ENCODE measurements around the gene CDC14B.

CDC14B gene

DNA sequence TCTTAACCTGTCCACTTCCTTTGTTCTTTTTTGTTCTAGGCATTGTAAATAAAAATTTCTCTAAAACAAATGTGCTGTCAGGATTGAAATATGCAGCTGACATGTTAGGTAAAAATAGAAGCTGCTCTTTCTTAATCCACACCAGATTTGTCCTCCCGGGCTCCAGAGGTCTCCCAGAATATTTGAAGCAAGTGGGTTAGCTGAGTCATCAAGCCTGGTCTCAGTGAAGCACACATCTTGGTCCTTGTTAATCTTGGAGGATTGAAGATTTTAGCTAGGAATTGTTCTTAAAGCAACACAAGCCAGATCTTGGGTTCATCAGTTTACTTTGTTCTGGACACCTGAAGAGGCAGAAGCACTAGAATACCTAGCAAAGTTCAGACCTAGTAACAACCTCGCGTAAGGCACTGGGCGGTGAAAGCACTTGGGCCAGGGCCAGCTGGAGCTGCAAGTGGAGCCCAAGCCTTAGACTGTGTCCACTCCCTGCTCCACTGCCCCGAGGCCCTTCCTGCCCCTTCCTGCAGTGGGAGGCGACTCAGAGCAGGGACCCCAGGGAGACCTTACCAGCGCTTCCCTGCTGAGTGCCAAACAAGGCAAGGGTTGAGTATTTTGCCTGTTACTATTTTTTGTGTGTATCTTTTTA, 133.1 kb downstream of the CDC14B start:
- TF ChIP-seq, protein P1, sequence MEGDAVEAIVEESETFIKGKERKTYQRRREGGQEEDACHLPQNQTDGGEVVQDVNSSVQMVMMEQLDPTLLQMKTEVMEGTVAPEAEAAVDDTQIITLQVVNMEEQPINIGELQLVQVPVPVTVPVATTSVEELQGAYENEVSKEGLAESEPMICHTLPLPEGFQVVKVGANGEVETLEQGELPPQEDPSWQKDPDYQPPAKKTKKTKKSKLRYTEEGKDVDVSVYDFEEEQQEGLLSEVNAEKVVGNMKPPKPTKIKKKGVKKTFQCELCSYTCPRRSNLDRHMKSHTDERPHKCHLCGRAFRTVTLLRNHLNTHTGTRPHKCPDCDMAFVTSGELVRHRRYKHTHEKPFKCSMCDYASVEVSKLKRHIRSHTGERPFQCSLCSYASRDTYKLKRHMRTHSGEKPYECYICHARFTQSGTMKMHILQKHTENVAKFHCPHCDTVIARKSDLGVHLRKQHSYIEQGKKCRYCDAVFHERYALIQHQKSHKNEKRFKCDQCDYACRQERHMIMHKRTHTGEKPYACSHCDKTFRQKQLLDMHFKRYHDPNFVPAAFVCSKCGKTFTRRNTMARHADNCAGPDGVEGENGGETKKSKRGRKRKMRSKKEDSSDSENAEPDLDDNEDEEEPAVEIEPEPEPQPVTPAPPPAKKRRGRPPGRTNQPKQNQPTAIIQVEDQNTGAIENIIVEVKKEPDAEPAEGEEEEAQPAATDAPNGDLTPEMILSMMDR (IDR thresholded peaks at IDR 0.05; ENCODE audit: extremely low read depth, missing control alignments): no peak

DNA sequence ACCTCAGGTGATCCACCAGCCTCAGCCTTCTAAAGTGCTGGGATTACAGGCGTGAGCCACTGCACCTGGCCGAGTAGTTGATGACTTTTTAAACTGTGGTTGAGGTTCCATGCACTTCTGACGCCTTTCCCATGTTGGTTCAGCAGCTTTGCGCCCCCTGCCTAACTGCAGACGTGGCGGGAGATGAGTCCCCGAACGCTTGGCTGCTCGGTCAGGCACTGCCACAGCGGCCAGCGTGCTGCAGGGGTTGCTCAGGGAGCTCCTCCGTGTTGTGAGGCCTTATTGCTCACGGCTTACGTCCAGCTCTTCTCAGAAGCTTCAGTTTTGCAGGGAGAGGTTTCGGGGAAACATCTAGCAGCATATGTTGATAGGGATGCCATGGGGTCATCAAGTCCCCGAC, 134.4 kb downstream of the CDC14B start:
- DNase-seq (ENCODE audit: low spot score): no peak
- TF ChIP-seq, protein P1 (IDR thresholded peaks at IDR 0.05; ENCODE audit: extremely low read depth, missing control alignments): no peak

More for the DNA sequence above, 133.1 kb downstream of the CDC14B start:
- no peak for DNase-seq (ENCODE audit: low spot score)

DNA sequence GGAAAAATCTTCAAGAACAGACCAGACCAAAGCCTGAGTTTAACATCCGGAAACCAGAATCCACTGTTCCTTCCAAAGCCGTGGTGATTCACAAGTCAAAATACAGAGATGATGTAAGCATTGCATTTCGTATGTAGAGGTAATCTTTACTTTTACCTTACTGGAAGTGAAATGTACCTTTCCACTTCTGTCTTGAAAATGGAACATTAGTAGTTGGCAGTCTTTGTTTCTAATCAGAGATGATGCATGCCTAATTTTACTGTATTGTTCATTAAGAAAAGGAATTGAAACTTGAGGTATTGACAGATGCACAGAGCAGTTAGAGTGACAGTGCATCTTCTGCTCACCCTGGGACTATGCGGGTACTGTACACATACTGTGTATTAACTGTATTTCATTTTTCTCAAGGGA, 135.1 kb downstream of the CDC14B start:
- TF ChIP-seq, protein P1 (IDR thresholded peaks at IDR 0.05; ENCODE audit: extremely low read depth, missing control alignments): no peak
- DNase-seq (ENCODE audit: low spot score): peak; percentile 73

DNA sequence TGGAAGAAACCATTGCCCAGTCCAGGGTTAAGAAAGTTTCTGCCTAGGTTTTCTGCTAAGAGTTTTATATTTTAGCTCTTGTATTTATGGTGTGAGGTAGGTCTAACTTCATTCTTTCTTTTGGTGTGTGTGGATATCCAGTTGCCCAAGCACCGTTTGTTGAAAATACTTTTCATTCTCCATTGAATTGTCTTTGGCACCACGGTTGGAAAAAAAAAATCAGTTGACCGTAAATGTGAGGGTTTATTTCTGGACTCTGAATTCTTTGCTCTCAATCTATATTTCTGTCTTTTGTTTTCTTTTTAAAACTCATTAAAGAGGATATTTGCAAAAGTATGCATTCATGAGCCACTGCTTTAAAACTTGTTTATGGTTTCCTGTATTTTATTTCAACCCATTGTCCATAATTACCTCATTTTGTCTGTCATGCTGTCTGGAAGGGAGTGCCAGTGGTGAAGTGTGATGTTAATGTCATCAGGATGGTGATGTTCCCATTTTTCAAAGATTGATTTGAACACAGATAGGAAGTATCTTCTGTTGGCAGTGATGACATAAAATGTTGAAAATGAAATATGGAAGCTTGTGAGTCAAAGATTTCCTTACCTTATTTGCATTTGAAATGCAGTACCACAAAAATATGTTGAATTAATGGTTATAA, 135.8 kb downstream of the CDC14B start:
- TF ChIP-seq, protein P1 (IDR thresholded peaks at IDR 0.05; ENCODE audit: extremely low read depth, missing control alignments): no peak
- no peak for DNase-seq (ENCODE audit: low spot score)

DNA sequence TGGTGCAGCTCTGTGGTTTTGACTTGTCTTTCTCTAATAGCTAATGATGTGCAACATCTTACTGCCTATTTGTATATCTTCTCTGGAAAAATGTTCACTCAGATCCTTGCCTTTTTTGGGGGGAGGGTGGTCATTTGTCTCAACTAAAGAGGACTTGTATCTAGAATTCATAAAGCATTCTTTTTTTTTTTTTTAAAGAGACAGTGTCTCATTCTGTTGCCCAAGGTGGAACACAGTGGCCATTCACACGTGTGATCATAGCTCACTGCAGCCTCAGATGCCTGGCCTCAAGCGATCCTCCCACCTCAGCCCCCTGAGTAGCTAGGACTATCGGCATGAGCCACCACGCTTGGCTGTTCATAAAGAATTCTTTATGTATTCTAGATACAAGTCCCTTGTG, 136.4 kb downstream of the CDC14B start:
- TF ChIP-seq, protein P1 (IDR thresholded peaks at IDR 0.05; ENCODE audit: extremely low read depth, missing control alignments): no peak
- DNase-seq (ENCODE audit: low spot score): no peak

DNA sequence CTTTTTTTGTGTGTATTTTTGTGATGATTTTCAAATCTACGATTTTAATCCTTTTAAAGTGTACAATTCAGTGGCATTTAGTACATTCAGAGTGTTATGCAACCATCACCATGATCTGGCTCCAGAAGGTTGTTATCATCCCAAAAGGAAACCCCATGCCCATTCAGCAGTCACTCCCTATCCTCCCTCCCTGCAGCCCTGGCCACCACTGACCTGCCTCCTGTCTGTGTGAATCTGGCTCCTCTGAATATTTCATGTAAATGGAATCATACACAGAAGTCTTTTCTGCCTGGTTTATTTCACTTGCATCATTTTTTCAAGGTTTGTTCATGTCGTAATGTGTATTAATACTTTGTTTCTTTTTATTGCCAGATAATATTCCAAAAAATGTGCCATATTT, 137.2 kb downstream of the CDC14B start:
- DNase-seq (ENCODE audit: low spot score): no peak
- TF ChIP-seq, protein P1 (IDR thresholded peaks at IDR 0.05; ENCODE audit: extremely low read depth, missing control alignments): no peak

DNA sequence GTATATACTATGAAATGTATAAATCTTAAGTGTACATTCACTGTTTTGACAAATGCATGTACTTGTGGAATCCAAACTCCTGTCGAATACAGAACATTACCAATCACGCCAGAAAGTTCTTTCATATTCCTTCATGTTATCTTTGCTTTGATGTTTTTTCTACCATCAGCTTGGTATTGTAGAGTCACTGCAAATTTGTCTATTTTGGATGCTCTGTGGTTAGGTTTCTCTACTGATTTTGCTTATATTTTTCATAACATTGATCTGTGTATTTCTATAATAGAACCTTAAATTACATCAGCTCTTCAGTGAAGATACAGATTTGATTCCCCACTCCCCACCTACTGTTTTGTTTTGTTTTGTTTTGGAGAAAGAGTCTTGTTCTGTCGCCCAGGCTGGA, 138.9 kb downstream of the CDC14B start:
- TF ChIP-seq, protein P1 (IDR thresholded peaks at IDR 0.05; ENCODE audit: extremely low read depth, missing control alignments): no peak
- no peak for DNase-seq (ENCODE audit: low spot score)
